Stimulated activated CD4-positive, alpha-beta T cell treated with anti-CD3 and anti-CD28 coated beads, Interleukin-1b, Interleukin-23, amount 100 ng/mL, for 1 hour (primary cell): ENCODE measurements around the gene EIF5A.

Experiments
- DNase-seq, 2 donors: peaks; one replicate each; pipeline ENCODE4 v3.0.0-alpha.2; 2020; ENCODE audit warnings: low read depth in 2 of 2

EIF5A gene

GRCh38 chr17:7355053-7355452 lies 47.6 kb downstream of the EIF5A start, which contains the start of gene TMEM95:
Gene TMEM95, plus strand, starts transcription at chr17:7355156. Its CDS starts 49 bp downstream, at chr17:7355205.
- no peak for DNase-seq

GRCh38 chr17:7355573-7355972 lies 48.1 kb downstream of the EIF5A start:
- no peak for DNase-seq

GRCh38 chr17:7356072-7356549 lies 48.7 kb downstream of the EIF5A start:
- DNase-seq, result peak; percentile 69 to 77

- no peak for DNase-seq
Observed at GRCh38 chr17:7356756-7357155, 49.3 kb downstream of the EIF5A start.

DNA sequence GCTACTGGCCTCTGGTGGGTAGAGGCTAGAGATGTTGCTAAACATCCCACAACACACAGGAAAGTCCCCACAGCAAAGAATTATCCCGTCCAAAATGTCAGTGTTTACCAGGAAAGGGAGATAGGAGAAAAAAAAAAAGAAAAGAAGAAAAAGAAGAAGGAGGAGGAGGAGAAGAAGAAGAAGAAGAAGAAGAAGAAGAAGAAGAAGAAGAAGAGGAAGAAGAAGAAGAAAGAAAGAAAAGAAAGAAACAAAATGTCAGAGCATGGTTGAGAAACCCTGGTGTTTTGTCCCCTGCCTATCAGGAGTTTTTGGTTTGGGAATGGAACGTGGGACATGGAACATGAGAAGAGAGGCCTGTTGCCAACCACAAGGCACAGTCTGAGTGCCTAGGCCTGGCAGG lies 50.0 kb downstream of the EIF5A start:
- no peak for DNase-seq

- DNase-seq, result no peak
Observed at GRCh38 chr17:7361906-7362305, 54.5 kb downstream of the EIF5A start.
